T-cell (primary cell): ENCODE measurements around the gene CDK5RAP3. TPM values are rescaled to one million over a fixed set of nuclear protein-coding genes. Genes with fewer than 3 reads are reported as not detected.

ENCODE experiments used
- ATAC-seq, 4 experiments: fragments of 200-7000 bp in 3 of 4; fragments of 150-1000 bp in 1 of 4; cut with Tn5 transposase; replicated peaks in 1 of 4; 1 replicate in 3 of 4; 2 replicates in 1 of 4; pipeline ENCODE4 v1.10.0; 2021; ENCODE audit warnings: moderate library complexity in 3 of 4, mild to moderate bottlenecking in 2 of 4, moderate number of reproducible peaks in 1 of 4
- CTCF ChIA-PET, 2 donors: fragments of 300-600 bp; sonication (Branson Sonifier 250); formaldehyde crosslinking; loops; one replicate each; lab custom pipeline; 2022; ENCODE audit warnings: antibody characterized with exemption in 2 of 2; lab: Charles Lee
- POLR2A ChIA-PET, 2 donors: fragments of 300-600 bp; sonication (Branson Sonifier 250); formaldehyde crosslinking; loops; one replicate each; lab custom pipeline; 2022; ENCODE audit warnings: antibody characterized with exemption in 2 of 2; lab: Charles Lee
- DNase-seq, 35 experiments: peaks; one replicate each; pipeline versions ENCODE4 v3.0.0 to v3.0.0-alpha.2; 2013 to 2023
- H3K27ac ChIP-seq: one replicate; pipeline ENCODE4 v1.5.1; 2013; ENCODE audit warnings: low read length
- H3K27me3 ChIP-seq, 2 experiments: replicated peaks in 1 of 2; 1 replicate in 1 of 2; 2 replicates in 1 of 2; pipeline versions ENCODE4 v1.6.1 to v1.7.0; 2013; ENCODE audit warnings: low read length in 1 of 2, mixed read lengths in 1 of 2; ENCODE audit not compliant: control insufficient read depth in 2 of 2, insufficient read depth in 2 of 2; ENCODE audit errors: extremely low read depth in 1 of 2
- H3K36me3 ChIP-seq, 2 donors: 1 replicate in 1 of 2; 2 replicates in 1 of 2; pipeline versions ENCODE4 v1.6.1 to v1.7.0; 2013; ENCODE audit warnings: low read length in 1 of 2; ENCODE audit not compliant: control insufficient read depth in 2 of 2, insufficient read depth in 1 of 2; ENCODE audit errors: extremely low read depth in 1 of 2
- H3K4me1 ChIP-seq, 2 experiments: 1 replicate in 1 of 2; 2 replicates in 1 of 2; pipeline versions ENCODE4 v1.6.1 to v1.7.0; 2013; ENCODE audit warnings: low read length in 2 of 2, mixed read lengths in 1 of 2; ENCODE audit not compliant: insufficient read depth in 2 of 2, control insufficient read depth in 1 of 2; ENCODE audit errors: extremely low read depth in 1 of 2
- H3K4me3 ChIP-seq, 2 donors: 1 replicate in 1 of 2; 2 replicates in 1 of 2; pipeline versions ENCODE4 v1.5.1 to v1.7.0; 2013; ENCODE audit warnings: mild to moderate bottlenecking in 2 of 2, low read length in 1 of 2, moderate library complexity in 1 of 2; ENCODE audit not compliant: control insufficient read depth in 1 of 2; ENCODE audit errors: extremely low read depth in 1 of 2
- H3K9me3 ChIP-seq: 2 replicates; pipeline ENCODE4 v1.7.0; 2013
- H3K27ac Mint-ChIP-seq, 2 donors: one replicate each; pipeline ENCODE4 v1.8.0; 2020 to 2021; ENCODE audit warnings: mild to moderate bottlenecking in 2 of 2, mixed read lengths in 2 of 2
- H3K27me3 Mint-ChIP-seq, 2 donors: one replicate each; pipeline ENCODE4 v1.8.0; 2021 to 2022; ENCODE audit warnings: mixed read lengths in 2 of 2
- H3K36me3 Mint-ChIP-seq: one replicate; pipeline ENCODE4 v1.8.0; 2021; ENCODE audit warnings: mixed read lengths
- H3K4me1 Mint-ChIP-seq, 3 donors: one replicate each; pipeline ENCODE4 v1.8.0; 2020 to 2022; ENCODE audit warnings: mixed read lengths in 3 of 3, mild to moderate bottlenecking in 1 of 3
- H3K4me3 Mint-ChIP-seq, 3 donors: one replicate each; pipeline ENCODE4 v1.8.0; 2020 to 2022; ENCODE audit warnings: mild to moderate bottlenecking in 3 of 3, mixed read lengths in 3 of 3, moderate library complexity in 3 of 3
- H3K9me3 Mint-ChIP-seq, 3 donors: one replicate each; pipeline ENCODE4 v1.8.0; 2020 to 2022; ENCODE audit warnings: mixed read lengths in 3 of 3
- WGBS: methylation state at CpG from one replicate; pipeline ENCODE4 v1.1.5; 2013; ENCODE audit warnings: missing lambda C conversion rate; ENCODE audit not compliant: insufficient coverage; 5-methylcytosine and 5-hydroxymethylcytosine counted together
- total RNA-seq, 35 experiments: library from RNA in 6 of 35; stranded (reverse) in 6 of 35; fragments of 120-200 nt in 1 of 35; gene quantifications; one replicate each; pipeline versions ENCODE4 v1.2.1 to v1.2.4 and lab custom pipeline; 2013 to 2026

The CDK5RAP3 gene
- total RNA-seq, 5 donors from 2014 or later (not counting 1 experiment from before 2014, with no cell fraction given): 247 to 349 (median 318) TPM

- WGBS: 42% methylated on average over 3 of the region's 4 CpGs
- no peaks in the 10 kb centered on the region for H3K36me3 ChIP-seq
- Mint-ChIP-seq H3K36me3 (no peaks in the 10 kb centered on the region), H3K4me3 (no peak overlapping the region), H3K27me3 (peaks cover 17 to 22% of the 10 kb centered on the region in 2 donors), H3K4me1 (peaks cover 0 to 5% (median 1%) of the 10 kb centered on the region in 3 donors), H3K9me3 (no peaks in the 10 kb centered on the region), H3K27ac (no peak overlapping the region)
- H3K27me3 ChIP-seq: peaks cover 0 to 23% of the 10 kb centered on the region in 2 experiments
- H3K4me1 ChIP-seq: no peaks in the 10 kb centered on the region
- H3K9me3 ChIP-seq: no peaks in the 10 kb centered on the region
- ChIA-PET POLR2A (no interaction called here), CTCF (interaction anchor here in 1 of 2 donors (0.6 kb wide), 1 partner anchor 156 kb away, joined by 5 read pairs; no protein-coding TSS in a partner anchor)
- no peak overlapping the region for H3K4me3 ChIP-seq
- no peak for ATAC-seq
- no peak for DNase-seq
- no peak overlapping the region for H3K27ac ChIP-seq
Measured at GRCh38 chr17:48002266-48002915, 31.5 kb downstream of the CDK5RAP3 start.

GRCh38 chr17:48002916-48003416 lies 32.1 kb downstream of the CDK5RAP3 start:
- Histone ChIP-seq H3K9me3 (no peaks in the 10 kb centered on the region), H3K36me3 (no peaks in the 10 kb centered on the region), H3K4me3 (no peak overlapping the region), H3K4me1 (no peaks in the 10 kb centered on the region), H3K27ac (no peak overlapping the region), H3K27me3 (peaks cover 0 to 24% of the 10 kb centered on the region in 2 experiments)
- ChIA-PET POLR2A (no interaction called here), CTCF (no interaction called here)
- Mint-ChIP-seq H3K4me3 (no peak overlapping the region), H3K36me3 (no peaks in the 10 kb centered on the region), H3K4me1 (peaks cover 0 to 5% (median 1%) of the 10 kb centered on the region in 3 donors), H3K27me3 (peaks cover 23% of the 10 kb centered on the region in 2 donors), H3K9me3 (no peaks in the 10 kb centered on the region), H3K27ac (no peak overlapping the region)
- DNase-seq: no peak
- ATAC-seq: no peak
- 85% methylated on average over 2 of the region's 7 CpGs for WGBS

GRCh38 chr17:48003417-48004151 lies 32.7 kb downstream of the CDK5RAP3 start:
- no peaks in the 10 kb centered on the region for H3K9me3 ChIP-seq
- Mint-ChIP-seq H3K27me3 (peaks cover 25 to 26% of the 10 kb centered on the region in 2 donors), H3K27ac (no peak overlapping the region), H3K4me1 (peaks cover 0 to 5% (median 1%) of the 10 kb centered on the region in 3 donors), H3K36me3 (no peaks in the 10 kb centered on the region), H3K4me3 (no peak overlapping the region), H3K9me3 (no peaks in the 10 kb centered on the region)
- H3K4me1 ChIP-seq: no peaks in the 10 kb centered on the region
- H3K27me3 ChIP-seq: peaks cover 0 to 24% of the 10 kb centered on the region in 2 experiments
- ChIA-PET CTCF (no interaction called here), POLR2A (no interaction called here)
- no peaks in the 10 kb centered on the region for H3K36me3 ChIP-seq
- H3K27ac ChIP-seq: no peak overlapping the region
- no peak overlapping the region for H3K4me3 ChIP-seq
- ATAC-seq (no peak), DNase-seq (no peak)
- 68% methylated on average over 8 of the region's 17 CpGs for WGBS

- 67% methylated on average over 1 of the region's 3 CpGs for WGBS
- CTCF ChIA-PET: interaction anchor here in 1 of 2 donors (0.5 to 0.6 kb wide), 2 partner anchors 121 to 219 kb away, joined by 3 to 4 read pairs; no protein-coding TSS in a partner anchor
- ATAC-seq: no peak
Measured at GRCh38 chr17:48004983-48005382, 34.1 kb downstream of the CDK5RAP3 start.

GRCh38 chr17:48006936-48007709 lies 36.2 kb downstream of the CDK5RAP3 start:
- Mint-ChIP-seq H3K9me3 (no peaks in the 10 kb centered on the region), H3K27ac (no peak overlapping the region), H3K27me3 (peaks cover 42 to 51% of the 10 kb centered on the region in 2 donors), H3K4me3 (no peak overlapping the region), H3K36me3 (no peaks in the 10 kb centered on the region), H3K4me1 (peaks cover 8 to 12% (median 9%) of the 10 kb centered on the region in 3 donors)
- H3K4me1 ChIP-seq: peaks cover 6 to 9% of the 10 kb centered on the region in 2 experiments
- DNase-seq: no peak
- no peak overlapping the region for H3K4me3 ChIP-seq
- no peak overlapping the region for H3K27ac ChIP-seq
- WGBS: 88% methylated on average over 5 of the region's 12 CpGs
- no peaks in the 10 kb centered on the region for H3K9me3 ChIP-seq
- peaks cover 0 to 47% of the 10 kb centered on the region in 2 experiments for H3K27me3 ChIP-seq
- no peak for ATAC-seq
- H3K36me3 ChIP-seq: no peaks in the 10 kb centered on the region
- POLR2A ChIA-PET: interaction anchor here in 1 of 2 donors (0.7 kb wide), 1 partner anchor 9 kb away, joined by 3 read pairs; no protein-coding TSS in a partner anchor
- CTCF ChIA-PET: no interaction called here

More at GRCh38 chr17:48004983-48005382, 34.1 kb downstream of the CDK5RAP3 start:
- Mint-ChIP-seq H3K27me3 (peaks cover 31 to 33% of the 10 kb centered on the region in 2 donors), H3K4me1 (no peaks in the 10 kb centered on the region), H3K9me3 (no peaks in the 10 kb centered on the region), H3K27ac (no peak overlapping the region), H3K36me3 (no peaks in the 10 kb centered on the region), H3K4me3 (no peak overlapping the region)
- POLR2A ChIA-PET: interaction anchor here in 1 of 2 donors (0.6 kb wide), 2 partner anchors 170 to 634 kb away, joined by 3 to 4 read pairs; no protein-coding TSS in a partner anchor
- H3K4me1 ChIP-seq: no peaks in the 10 kb centered on the region
- DNase-seq: no peak
- peaks cover 0 to 35% of the 10 kb centered on the region in 2 experiments for H3K27me3 ChIP-seq
- H3K36me3 ChIP-seq: no peaks in the 10 kb centered on the region
- H3K9me3 ChIP-seq: no peaks in the 10 kb centered on the region
- H3K4me3 ChIP-seq: no peak overlapping the region
- no peak overlapping the region for H3K27ac ChIP-seq

- Histone ChIP-seq H3K27ac (no peak overlapping the region), H3K4me1 (peaks cover 6 to 14% of the 10 kb centered on the region in 2 experiments), H3K27me3 (peaks cover 0 to 65% of the 10 kb centered on the region in 2 experiments), H3K9me3 (no peaks in the 10 kb centered on the region), H3K36me3 (no peaks in the 10 kb centered on the region), H3K4me3 (no peak overlapping the region)
- Mint-ChIP-seq H3K4me1 (peaks cover 12 to 18% (median 16%) of the 10 kb centered on the region in 3 donors), H3K27ac (no peak overlapping the region), H3K36me3 (no peaks in the 10 kb centered on the region), H3K9me3 (no peaks in the 10 kb centered on the region), H3K27me3 (peaks cover 45 to 67% of the 10 kb centered on the region in 2 donors), H3K4me3 (no peak overlapping the region)
- DNase-seq (no peak), ATAC-seq (no peak)
- ChIA-PET POLR2A (no interaction called here), CTCF (no interaction called here)
- WGBS: no CpG with 5 or more reads among the region's 3 CpGs
Measured at GRCh38 chr17:48010193-48010592, 39.3 kb downstream of the CDK5RAP3 start.
